UCSD-AML1 (cell line): ENCODE data around the gene SHISA7.
"Not testable (repeated sequence)": the region's sequence is repeated elsewhere in the genome, so short reads cannot be mapped to it uniquely, and the experiment has no call there.

ENCODE experiments used
- DNase-seq: peaks from one replicate; lab custom pipeline; 2025; ENCODE audit not compliant: unreplicated experiment; lab: John Stamatoyannopoulos, UW

SHISA7 gene

GRCh38 chr19:55421281-55421680 lies 21.8 kb downstream of the SHISA7 start:
- peak; percentile 66 for DNase-seq

- no peak for DNase-seq
These were observed 23.4 kb downstream of the SHISA7 start for GRCh38 chr19:55419624-55420236.

- no peak for DNase-seq
These were observed 24.0 kb downstream of the SHISA7 start for GRCh38 chr19:55419103-55419502.

- peak; percentile 57 for DNase-seq
These were observed 24.9 kb downstream of the SHISA7 start for GRCh38 chr19:55418185-55418584.

GRCh38 chr19:55410168-55410567 lies 32.9 kb downstream of the SHISA7 start:
- DNase-seq, result no peak

- DNase-seq, result not testable (repeated sequence)
These were observed 33.9 kb downstream of the SHISA7 start for GRCh38 chr19:55409179-55409578.

- DNase-seq, result no peak
These were observed 34.6 kb downstream of the SHISA7 start for GRCh38 chr19:55408533-55408872.

GRCh38 chr19:55407800-55408532 lies 35.1 kb downstream of the SHISA7 start:
- DNase-seq, result peak; percentile 99

- not testable (repeated sequence) for DNase-seq
These were observed 35.6 kb downstream of the SHISA7 start, which contains the start of gene UBE2S for GRCh38 chr19:55407550-55407799. Gene UBE2S, minus strand, starts transcription at chr19:55407788. Its CDS starts 199 bp downstream, at chr19:55407589.

GRCh38 chr19:55406826-55407549 lies 36.1 kb downstream of the SHISA7 start:
- peak; percentile 68 for DNase-seq

- no peak for DNase-seq
These were observed 36.8 kb downstream of the SHISA7 start for GRCh38 chr19:55406091-55406825.

- no peak for DNase-seq
These were observed 37.5 kb downstream of the SHISA7 start for GRCh38 chr19:55405638-55406037.

- DNase-seq, result no peak
These were observed 40.6 kb downstream of the SHISA7 start for GRCh38 chr19:55402509-55402908.

GRCh38 chr19:55401390-55401789 lies 41.7 kb downstream of the SHISA7 start:
- DNase-seq, result not testable (repeated sequence)

GRCh38 chr19:55400281-55401087 lies 42.6 kb downstream of the SHISA7 start:
- no peak for DNase-seq

GRCh38 chr19:55398200-55398925 lies 44.7 kb downstream of the SHISA7 start:
- no peak for DNase-seq

GRCh38 chr19:55392820-55393761 lies 50.0 kb downstream of the SHISA7 start:
- DNase-seq, result no peak

- no peak for DNase-seq
These were observed 51.1 kb downstream of the SHISA7 start for GRCh38 chr19:55391702-55392615.
